Measurements from ENCODE around the gene HMG20A. TPM values are rescaled to one million over a fixed set of nuclear protein-coding genes. Genes with fewer than 3 reads are reported as not detected.
A peak's percentile ranks its signal among the peaks of the same experiment; 100 is the strongest.

Gene HMG20A
- total RNA-seq, result 32.0 TPM
- long read RNA-seq, full-length matches to known transcripts, result 18 of 25 reads
- long read RNA-seq, partial matches to known transcripts, result 6 of 25 reads
- long read RNA-seq, other reads (novel, unspliced or antisense), result 1 of 25 reads

DNA sequence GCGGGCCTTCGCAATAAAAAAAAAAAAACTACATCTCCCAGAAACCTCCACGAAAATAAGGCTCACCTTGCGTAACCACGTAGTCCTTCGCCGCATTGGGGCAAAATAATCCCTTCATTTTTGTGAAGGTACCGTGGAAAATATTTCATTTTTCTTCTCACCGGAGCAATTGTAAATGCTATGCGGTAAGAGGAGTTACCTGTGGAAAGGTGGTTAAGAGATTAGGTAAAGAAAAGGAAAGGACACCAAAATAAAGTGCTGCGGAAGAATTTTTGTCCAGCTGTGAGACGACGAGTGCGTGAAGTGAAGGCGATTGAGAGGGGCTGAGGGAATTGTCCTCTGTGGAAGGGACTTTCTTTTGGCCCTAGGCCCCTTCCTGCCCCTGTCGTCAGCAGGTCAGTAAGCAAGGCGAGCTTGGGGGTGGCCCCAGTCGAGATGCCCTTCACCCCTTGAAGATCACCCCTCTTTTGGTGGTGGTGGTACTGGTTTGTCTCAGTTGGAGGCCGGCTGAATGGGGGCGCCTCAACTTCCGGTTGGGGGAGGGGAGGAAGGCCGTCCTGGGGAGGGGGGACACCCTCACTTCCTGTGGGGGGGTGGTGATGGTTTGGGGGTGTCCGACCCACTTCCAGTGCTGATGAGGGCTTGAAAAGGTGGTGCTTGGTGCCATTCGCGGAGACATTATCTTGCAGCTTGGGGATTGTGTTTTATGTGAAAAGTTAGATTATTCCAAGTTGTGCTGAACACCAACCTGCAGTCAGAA is at the start of gene HMG20A:
Gene HMG20A (plus strand): TSS at position 279 of the 760 bp plus-strand sequence. CDS start 37,520 bp downstream, outside the sequence.
- ATAC-seq (peak; percentile 54), DNase-seq (peak; percentile 63)
- intact Hi-C loops (cut with micrococcal nuclease), result no loop called here

DNA sequence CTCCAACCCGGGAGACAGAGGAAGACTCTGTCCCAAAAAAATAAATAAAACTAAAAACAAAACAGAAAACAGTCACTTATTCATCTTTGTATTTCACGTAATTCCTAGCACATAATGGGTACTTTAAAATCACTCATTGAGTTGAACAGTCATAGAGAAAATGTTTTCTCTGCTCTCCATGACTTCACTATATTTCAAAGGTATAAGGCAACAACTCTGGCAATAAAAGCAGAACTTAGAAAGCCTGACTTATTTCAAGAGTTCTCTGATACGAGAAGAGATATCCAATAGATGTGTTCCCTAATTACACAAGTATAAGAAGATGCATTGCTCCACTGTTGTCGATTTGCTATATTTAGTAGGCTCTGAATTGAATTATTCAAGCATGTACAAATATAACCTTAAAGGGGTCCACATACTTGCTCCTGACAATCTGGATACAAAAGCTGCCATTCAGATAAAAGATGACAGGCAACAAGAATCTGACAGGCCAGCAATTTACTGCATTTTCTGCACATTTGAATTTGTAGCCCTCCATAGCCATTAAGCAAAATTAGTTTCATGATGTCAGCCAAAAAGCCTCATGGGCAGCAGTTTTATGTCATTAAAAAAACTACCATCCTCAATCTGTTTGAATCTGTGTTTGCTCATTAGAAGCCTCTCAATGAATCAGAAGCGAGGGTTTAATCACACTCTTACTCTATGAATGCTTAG is 48.7 kb upstream of the HMG20A start:
- no peak for ATAC-seq
- intact Hi-C loops (cut with micrococcal nuclease), result no loop called here
- no peak for DNase-seq

DNA sequence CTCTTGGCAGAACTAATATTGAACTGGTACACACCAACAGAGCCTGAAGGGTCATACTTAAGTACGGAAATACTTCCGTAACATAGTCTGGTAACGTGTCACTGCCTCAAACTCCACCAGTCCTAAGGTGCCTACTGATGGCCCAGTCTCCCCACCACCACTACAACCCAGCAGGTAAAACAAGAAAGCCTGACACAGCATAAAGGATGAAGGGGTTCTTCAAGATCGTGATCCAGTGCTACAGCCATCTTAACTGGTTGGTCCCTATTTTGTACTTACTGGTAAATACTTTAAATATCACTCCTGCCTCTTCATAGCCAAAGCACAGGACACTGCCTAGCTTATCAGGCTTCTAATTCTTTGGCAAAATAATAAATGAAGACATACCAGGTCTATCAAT is 47.2 kb upstream of the HMG20A start:
- ATAC-seq (no peak), DNase-seq (no peak)
- intact Hi-C loops (cut with micrococcal nuclease), result no loop called here

DNA sequence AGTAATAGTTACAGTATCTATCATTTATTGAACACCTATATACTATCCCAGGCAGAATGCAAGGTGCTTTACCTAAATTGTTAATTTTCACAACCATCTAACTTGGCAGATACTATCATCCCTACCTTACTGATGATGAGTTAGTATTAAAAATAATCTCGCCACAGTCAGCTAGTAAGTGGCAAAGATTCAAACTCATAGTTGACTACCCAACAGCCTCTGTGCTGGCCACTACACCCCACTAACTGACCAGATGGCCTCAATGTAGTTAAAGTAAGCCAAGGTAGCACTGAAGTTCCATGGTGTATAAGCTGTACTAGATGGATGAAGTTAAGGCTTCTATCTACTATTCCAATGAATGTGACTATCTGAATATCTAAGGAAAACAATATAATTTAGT is 45.6 kb upstream of the HMG20A start:
- intact Hi-C loops (cut with micrococcal nuclease), result no loop called here
- DNase-seq, result no peak
- no peak for ATAC-seq

DNA sequence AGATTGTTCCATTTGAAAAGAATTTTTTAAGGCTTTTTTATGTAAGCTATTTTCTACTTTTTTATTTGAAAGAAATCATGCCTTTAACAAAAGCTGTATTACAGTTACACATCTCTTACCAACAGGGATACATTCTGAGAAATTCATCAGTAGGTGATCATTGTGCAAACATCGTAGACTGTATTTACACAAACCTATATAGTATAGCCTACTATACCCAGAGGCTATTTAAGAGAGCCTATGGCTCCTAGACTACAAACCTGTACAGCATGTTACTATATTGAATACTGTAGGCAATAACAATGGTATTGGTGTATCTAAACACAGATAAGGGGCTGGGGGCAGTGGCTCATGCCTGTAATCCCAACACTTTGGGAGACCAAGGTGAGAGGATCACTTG is 43.9 kb upstream of the HMG20A start:
- intact Hi-C loops (cut with micrococcal nuclease), result no loop called here
- DNase-seq (no peak), ATAC-seq (no peak)

DNA sequence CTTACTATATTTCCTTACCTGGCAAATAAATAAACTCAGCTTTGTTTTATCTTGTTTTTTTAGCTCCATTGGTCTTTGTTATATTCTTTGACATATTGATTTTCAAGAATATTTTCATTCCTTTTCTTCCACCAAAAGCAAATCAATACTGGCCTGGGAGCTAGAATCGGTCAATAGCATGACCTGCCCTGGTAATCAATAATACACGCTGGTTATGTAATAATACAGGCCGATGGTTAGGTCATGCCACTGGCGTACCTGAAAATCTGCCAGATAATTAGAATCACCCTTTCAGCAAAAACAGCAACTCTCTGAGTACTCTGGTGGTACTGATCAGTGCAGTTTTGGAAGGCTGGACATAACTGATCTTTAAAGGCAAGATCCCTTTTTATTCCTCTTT is 40.7 kb upstream of the HMG20A start:
- no peak for ATAC-seq
- DNase-seq, result no peak
- intact Hi-C loops (cut with micrococcal nuclease), result no loop called here

DNA sequence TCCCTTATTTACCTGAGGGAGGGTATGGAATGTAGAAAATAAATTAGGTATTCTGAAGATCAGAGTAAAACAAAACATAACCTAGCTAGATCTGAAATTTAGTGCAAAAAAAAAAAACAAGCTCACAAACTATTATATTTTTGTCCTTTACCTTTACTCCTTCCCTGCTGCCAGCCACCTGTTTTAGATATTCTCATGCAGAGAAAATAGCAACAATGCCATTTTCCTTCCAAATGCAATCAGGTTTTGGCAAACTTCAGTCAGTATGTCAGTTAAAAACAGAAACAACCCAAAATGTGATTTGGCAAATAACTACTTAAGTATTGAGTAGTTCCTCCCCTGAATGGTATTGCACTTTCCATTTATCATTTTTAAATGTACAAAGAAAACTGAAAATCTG is 36.6 kb upstream of the HMG20A start:
- DNase-seq (no peak), ATAC-seq (no peak)
- intact Hi-C loops (cut with micrococcal nuclease), result no loop called here

DNA sequence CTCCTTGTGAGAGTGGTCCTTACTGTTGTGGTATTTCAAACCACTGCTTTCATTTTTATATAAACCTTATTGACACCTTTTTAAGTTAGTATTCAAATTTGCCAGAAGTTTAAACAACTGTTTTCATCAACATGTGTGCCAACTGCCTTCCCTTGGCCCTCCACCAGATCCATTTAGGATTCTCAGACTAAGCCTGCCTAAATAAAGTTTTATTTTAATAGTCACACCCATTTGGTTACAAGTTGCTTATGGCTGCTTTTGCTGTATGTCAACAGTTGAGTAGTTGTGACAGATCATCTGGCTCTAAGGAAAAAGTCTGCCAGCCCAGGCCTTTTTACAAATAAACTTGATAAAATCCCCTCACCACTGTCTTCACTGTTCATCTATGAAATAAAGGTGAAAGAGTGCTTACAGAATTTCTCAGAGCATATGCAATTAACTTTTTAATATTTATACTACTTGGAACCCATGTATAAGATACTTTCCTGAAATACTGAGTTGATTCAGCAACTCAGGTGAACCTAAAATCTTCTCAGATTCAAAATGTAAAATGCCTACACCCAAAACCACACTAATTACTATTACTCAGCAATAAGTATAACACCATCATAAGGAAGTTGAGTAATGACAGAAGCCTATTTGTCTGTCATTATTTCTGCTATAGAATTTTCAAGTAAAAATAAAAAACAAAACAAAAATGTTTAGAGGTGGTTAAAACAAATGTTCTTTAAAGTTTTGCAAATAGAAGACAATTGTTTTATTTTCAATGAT is 35.9 kb upstream of the HMG20A start:
- DNase-seq, result no peak
- intact Hi-C loops (cut with micrococcal nuclease), result no loop called here
- no peak for ATAC-seq

DNA sequence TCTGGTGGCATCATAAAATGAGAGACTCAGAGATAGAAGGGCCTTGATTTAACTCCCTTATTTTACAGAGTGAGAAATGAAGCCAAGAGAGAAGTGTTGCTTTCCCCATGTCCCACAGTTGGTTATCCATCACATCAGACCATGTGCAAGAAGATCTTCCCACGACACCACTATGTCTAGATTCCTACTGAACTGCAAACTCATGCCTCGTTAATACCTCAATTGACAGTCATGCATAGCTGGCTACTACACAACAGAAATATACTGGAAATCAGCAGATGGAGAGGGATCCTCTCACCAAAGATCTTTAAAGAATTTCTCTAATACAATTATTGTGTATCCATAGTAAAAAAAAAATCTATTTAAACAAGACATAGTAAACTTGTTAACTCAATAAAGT is 34.1 kb upstream of the HMG20A start:
- intact Hi-C loops (cut with micrococcal nuclease), result no loop called here
- ATAC-seq (no peak), DNase-seq (no peak)

DNA sequence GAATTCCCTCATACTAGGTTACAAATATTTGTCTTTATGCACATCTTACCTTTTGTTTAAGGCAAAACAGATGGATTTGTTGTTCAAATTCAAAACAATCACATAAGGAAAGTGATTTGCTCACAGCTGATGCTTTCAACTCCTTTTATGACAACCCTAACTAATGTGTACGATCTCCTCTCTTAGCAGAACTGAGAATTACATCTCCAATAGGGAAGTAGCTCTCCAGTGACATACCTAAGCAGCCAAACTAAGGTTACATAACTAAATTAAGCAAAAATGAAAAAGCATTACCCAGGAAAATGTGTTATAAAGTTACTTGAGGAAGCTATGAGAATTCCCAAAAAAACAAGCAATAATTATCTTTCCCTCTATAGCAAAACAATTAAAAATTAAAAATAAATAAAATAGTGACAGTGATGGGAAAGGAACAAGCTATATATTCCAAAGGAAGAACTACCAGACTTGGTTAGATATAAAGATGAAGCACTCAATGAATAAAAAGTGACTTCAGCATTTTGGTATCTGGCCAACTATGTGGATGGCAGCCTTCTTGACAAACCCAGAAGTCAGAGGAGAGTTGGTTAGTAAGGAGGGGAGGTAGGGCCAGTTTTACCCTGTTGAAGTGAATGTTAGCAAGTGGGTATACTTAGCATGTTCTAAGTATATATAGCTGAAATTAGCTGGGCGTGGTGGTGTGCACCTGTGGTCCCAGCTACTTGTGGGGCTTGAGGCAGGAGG is 33.2 kb upstream of the HMG20A start:
- no peak for DNase-seq
- intact Hi-C loops (cut with micrococcal nuclease), result no loop called here
- no peak for ATAC-seq

DNA sequence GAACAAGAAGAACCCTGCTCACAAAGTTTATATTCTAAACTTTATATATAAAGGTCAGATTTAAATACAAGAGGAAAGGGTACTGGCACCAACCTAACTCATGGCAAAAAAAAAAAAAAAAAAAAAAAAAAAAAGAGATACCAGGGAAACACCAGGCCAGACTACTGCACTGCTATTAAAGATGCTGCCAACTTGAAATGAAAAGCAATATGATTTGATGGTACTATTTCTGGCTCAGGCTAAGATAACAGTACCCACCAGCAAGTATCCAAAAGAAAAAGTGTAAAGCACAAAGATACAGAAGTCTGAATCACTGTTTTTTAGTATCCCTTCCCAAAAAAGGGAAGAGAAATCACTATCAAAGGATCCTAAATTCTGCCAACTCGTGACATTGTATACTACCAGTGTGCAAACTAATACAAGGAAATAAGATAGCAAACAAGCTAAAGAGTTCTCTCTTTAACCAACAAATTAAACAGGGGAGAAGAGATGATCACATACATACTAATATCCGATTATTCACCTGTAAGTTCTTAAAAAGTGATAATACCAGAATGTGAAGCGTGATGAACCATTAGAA is 29.2 kb upstream of the HMG20A start:
- peak; percentile 79 for ATAC-seq
- DNase-seq, result no peak

DNA sequence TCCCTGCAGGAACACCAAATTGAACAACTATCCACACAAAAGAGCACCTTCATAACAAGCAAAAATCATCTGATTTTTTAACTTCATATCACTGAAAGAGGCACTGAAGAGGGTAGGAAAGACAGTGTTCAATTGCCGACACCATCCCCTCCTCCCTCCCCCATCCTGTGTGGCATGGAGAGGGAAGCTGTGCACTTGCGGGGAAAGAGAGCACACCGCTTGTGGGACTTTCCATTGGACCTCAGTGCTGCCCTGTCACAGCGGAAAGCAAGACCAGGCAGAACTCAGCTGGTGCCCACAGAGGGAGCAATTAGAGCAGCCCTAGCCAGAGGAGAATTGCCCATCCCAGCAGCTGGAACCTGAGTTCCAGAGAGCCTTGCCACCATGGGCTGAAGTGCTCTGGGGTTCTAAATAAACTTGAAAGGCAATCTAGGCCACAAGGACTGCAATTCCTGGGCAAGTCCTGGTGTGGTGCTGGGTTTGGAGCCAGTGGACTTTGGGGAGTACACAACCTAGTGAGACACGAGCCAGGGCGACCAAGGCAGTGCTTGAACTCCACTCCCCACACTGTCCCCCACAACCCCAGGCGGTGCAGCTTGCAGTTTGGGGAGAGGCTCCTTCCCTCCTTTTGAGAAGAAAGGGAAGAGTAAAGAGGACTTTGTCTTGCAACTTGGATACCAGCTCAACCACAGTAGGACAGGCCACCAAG is 27.8 kb upstream of the HMG20A start:
- DNase-seq (no peak), ATAC-seq (no peak)
- intact Hi-C loops (cut with micrococcal nuclease), result no loop called here

More for the DNA sequence above, 29.2 kb upstream of the HMG20A start:
- intact Hi-C loops (cut with micrococcal nuclease), result no loop called here

DNA sequence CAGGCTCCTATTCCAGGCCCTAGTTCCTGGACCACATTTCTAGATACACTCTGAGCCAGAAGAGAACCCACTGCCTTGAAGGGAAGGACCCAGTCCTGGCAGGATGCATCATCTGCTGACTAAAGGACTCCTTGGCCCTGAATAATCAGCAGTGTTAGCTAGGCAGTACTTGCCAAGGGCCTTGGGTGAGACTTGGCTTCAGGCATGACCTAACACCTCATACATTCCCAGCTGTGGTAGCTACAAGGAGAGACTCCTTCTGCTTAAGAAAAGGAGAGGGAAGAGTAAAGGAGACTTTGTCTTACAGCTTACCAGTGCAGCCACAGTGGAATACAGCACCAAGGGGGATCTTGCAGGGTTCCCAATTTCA is 27.2 kb upstream of the HMG20A start:
- DNase-seq (no peak), ATAC-seq (peak; percentile 18)
- intact Hi-C loops (cut with micrococcal nuclease), result no loop called here

DNA sequence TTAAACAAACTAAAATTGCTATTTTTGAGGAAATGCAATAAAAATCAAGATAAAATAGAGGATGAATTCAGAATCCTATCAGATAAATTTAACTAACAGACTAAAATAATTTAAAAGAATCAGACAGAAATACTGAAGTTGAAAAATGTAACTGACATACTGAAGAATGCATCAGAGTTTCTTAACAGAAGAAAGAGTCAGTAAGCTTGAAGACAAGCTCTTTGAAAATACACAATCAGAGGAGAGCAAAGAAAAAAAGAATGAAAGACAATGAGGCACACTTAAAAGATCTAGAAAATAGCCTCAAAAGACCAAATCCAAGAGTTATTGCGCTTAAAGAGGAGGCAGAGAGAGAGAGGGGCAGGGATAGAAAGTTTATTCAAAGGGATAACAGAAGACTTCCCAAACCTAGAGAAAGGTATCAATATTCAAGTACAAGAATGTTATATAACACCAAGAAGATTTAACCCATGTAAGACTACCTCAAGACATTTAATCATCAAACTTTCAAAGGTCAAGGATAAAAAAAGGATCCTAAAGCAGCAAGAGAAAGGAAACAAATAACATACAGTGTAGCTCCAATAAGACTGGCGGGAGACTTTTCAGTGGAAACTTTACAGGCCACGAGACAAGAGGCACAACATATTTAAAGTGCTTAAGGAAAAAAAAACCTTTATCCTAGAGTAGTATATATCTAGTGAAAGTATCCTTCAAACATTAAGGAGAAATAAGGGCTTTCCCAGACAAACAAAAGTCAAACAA is 25.5 kb upstream of the HMG20A start:
- ATAC-seq, result no peak
- intact Hi-C loops (cut with micrococcal nuclease), result no loop called here
- DNase-seq, result no peak

DNA sequence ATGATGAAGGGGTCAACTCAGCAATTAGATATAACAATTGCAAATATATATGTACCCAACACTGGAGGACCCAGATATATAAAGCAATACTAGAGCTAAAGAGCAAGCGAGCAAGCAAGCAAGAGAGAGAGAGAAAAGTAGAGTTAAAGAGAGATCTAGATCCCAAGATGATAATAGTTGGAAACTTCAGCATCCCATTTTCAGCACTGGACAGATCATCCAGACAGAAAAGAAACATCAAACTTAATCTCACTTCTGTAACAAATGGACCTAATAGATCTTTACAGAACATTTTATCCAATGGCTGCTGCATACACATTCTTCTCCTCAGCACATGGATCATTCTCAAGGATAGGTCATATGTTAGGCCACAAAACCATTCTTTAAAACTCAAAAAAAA is 24.0 kb upstream of the HMG20A start:
- ATAC-seq (no peak), DNase-seq (no peak)
- intact Hi-C loops (cut with micrococcal nuclease), result no loop called here

DNA sequence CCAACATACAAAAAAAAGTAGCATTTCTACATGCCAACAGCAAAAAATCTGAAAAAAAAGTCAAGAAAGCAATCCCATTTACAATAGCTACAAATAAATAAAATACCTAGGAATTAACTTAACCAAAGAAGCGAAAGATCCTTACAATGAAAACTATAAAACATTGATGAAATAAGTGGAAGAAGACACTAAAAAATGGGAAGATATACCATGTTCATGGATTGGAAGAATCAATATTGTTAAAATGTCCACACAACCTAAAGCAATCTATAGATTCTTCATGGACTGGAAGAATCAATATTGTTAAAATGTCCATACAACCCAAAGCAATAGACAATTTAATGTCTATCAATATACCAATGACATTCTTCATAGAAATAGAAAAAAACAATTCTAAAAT is 21.8 kb upstream of the HMG20A start:
- DNase-seq (no peak), ATAC-seq (no peak)

DNA sequence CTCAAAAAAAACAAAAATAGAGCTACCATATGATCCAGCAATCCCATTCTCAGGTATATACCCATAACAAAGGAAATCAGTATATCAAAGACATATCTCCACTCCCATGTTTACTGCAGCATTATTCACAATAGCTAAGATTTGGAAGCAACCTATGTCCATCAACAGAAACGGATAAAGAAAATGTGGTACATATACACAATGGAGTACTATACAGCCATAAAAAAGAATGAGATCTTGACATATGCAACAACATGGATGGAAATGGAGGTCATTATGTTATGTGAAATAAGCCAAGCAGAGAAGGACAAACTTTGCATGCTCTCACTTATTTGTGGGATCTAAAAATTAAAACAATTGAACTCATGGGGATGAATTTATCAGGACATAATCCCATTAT is 20.4 kb upstream of the HMG20A start:
- DNase-seq, result no peak
- no peak for ATAC-seq
- intact Hi-C loops (cut with micrococcal nuclease), result no loop called here

More for the DNA sequence above, 21.8 kb upstream of the HMG20A start:
- intact Hi-C loops (cut with micrococcal nuclease), result no loop called here

Measured in left ventricle myocardium superior (tissue), 1 donor.